ENCODE results near the gene SORBS1. TPM values are rescaled to one million over a fixed set of nuclear protein-coding genes. Genes with fewer than 3 reads are reported as not detected.
A peak's percentile ranks its signal among the peaks of the same experiment; 100 is the strongest.

The SORBS1 gene
- total and polyA plus RNA-seq, 2 donors (not counting 3 experiments of a cell fraction or from before 2014, with no cell fraction given), result 2.0 to 7.9 TPM

DNA sequence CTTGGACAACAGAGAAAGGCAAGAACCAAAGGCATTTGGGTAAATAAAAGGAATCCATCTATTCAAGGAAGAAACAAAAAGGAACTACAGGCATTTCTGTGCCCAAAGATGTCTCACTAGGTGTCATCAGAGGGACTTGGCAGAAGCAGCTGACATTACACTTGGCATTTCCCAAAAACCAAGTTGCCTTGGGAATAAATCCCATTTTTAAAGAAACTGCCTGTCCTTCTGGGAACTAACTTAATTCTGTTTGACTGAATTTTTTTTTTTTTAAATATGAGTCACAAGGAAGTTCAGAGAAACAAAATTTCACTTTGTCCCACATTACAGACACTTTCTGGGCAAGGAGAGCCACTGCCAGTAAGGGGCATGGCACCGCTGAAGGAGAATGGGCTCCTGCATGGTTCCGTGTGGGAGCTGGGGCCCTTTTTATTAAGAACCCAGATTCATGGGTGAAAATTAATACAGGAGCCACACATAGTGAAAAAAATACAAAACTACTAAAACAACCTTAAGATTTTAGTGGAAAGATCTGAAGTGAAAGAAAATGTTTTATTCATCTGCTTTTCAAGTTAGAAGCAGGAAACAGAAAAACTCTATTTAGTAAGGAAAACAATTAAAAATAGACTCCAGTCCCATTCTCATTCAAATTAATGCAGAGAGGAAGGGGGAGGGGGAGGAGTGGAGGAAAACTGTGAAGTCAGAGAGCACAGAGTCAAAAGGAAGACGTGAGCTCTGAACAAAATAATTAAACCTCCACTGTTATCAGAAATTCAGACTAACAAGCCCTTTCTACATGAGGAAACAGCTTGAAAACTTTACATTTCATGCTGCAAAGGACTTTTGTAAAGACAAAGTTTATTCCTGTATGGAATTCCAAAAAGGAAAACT is 151.9 kb downstream of the SORBS1 start:
- FAIRE-seq (no peak), DNase-seq (ENCODE audit: low read depth, low spot score) (peak; percentile 26)
- no peaks in the 10 kb centered on the region for H3K9me1 ChIP-seq (replicated peaks; ENCODE audit: control insufficient read depth, extremely low read depth, insufficient read depth, low read length)
- H3K27ac ChIP-seq (ENCODE audit: insufficient read depth, low read depth, low read length), result no peak overlapping the region
- no peaks in the 10 kb centered on the region for H3K27me3 ChIP-seq (ENCODE audit: control insufficient read depth in 2 of 2, insufficient read depth in 2 of 2, low read length in 2 of 2)
- H3K4me3 ChIP-seq (replicated peaks in 1 of 3; ENCODE audit: insufficient read depth in 1 of 3, low read depth in 1 of 3, low read length in 3 of 3), result no peak overlapping the region
- H3K4me1 ChIP-seq (ENCODE audit: control insufficient read depth, extremely low read depth, insufficient read depth, low read length), result no peaks in the 10 kb centered on the region
- no TSS peak for BruUV-seq (replicated peaks)
- no peak for TF ChIP-seq JUN (IDR thresholded peaks at IDR 0.05; ENCODE audit: borderline replicate concordance, insufficient read depth, insufficient read length, low read depth)
- no peak overlapping the region for H2AFZ ChIP-seq (ENCODE audit: low read depth, low read length)
- H3K36me3 ChIP-seq (ENCODE audit: control insufficient read depth in 2 of 2, extremely low read depth in 1 of 2, insufficient read depth in 2 of 2, low read length in 2 of 2), result no peaks in the 10 kb centered on the region
- ChIA-PET POLR2A (no interaction called here), CTCF (interaction anchor here (0.6 to 2.1 kb wide), 4 partner anchors 9 to 35 kb away, joined by 3 to 5 read pairs (median 3); no protein-coding TSS in a partner anchor)
- no peaks in the 10 kb centered on the region for H4K20me1 ChIP-seq (replicated peaks; ENCODE audit: control insufficient read depth, extremely low read depth, insufficient read depth, low read length)
- no peaks in the 10 kb centered on the region for H3K79me2 ChIP-seq (ENCODE audit: control insufficient read depth, insufficient read depth, low read length)
- no peak overlapping the region for H3K4me2 ChIP-seq (ENCODE audit: insufficient read depth, low read length)
- dilution Hi-C loops (cut with MboI; ENCODE audit: extremely low pct_ligation_motif_present, low sequenced_read_pairs), result loop anchor here (25.0 kb wide), 1 partner anchor 178 kb away; no protein-coding TSS in a partner anchor
- H3K9me3 ChIP-seq (replicated peaks; ENCODE audit: control insufficient read depth, insufficient read depth, low read length), result no peaks in the 10 kb centered on the region
- intact Hi-C loops (cut with micrococcal nuclease), result no loop called here
- H3K9ac ChIP-seq (replicated peaks; ENCODE audit: extremely low read depth, insufficient read depth, low read length), result no peak overlapping the region

GRCh38 chr10:95408148-95408960 is 152.8 kb downstream of the SORBS1 start:
- TF ChIP-seq POLR2AphosphoS5 (IDR thresholded peaks at IDR 0.05; ENCODE audit: insufficient read depth, low read depth, low read length) (no peak), MYC (IDR thresholded peaks at IDR 0.05; ENCODE audit: low read depth, low read length) (no peak), FOS (IDR thresholded peaks at IDR 0.05; ENCODE audit: borderline replicate concordance, insufficient read depth, low read length) (no peak), JUN (IDR thresholded peaks at IDR 0.05; ENCODE audit: borderline replicate concordance, insufficient read depth, insufficient read length, low read depth) (no peak), POLR2A (IDR thresholded peaks at IDR 0.05; ENCODE audit: low read depth, low read length) (no peak), GATA2 (IDR thresholded peaks at IDR 0.05; ENCODE audit: insufficient read depth, insufficient read length, low read depth, low read length) (no peak), CTCF (IDR thresholded peaks at IDR 0.05; ENCODE audit: extremely low read depth in 1 of 2, insufficient read depth in 1 of 2, low read depth in 1 of 2, low read length in 2 of 2) (no peak), EZH2 (IDR thresholded peaks at IDR 0.05; ENCODE audit: borderline replicate concordance, low read depth, low read length, severe bottlenecking) (no peak)
- TF ChIP-seq, protein P1, sequence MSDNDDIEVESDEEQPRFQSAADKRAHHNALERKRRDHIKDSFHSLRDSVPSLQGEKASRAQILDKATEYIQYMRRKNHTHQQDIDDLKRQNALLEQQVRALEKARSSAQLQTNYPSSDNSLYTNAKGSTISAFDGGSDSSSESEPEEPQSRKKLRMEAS (IDR thresholded peaks at IDR 0.05; ENCODE audit: insufficient read depth, insufficient read length), result no peak
- DNase-seq (ENCODE audit: low read depth, low spot score) (no peak), FAIRE-seq (no peak)
- intact Hi-C loops (cut with micrococcal nuclease) (no loop called here), dilution Hi-C loops (cut with MboI; ENCODE audit: extremely low pct_ligation_motif_present, low sequenced_read_pairs) (loop anchor here (25.0 kb wide), 1 partner anchor 179 kb away; no protein-coding TSS in a partner anchor)
- no peak overlapping the region for H3K4me2 ChIP-seq (ENCODE audit: insufficient read depth, low read length)
- H3K27me3 ChIP-seq (ENCODE audit: control insufficient read depth in 2 of 2, insufficient read depth in 2 of 2, low read length in 2 of 2), result no peaks in the 10 kb centered on the region
- H3K79me2 ChIP-seq (ENCODE audit: control insufficient read depth, insufficient read depth, low read length), result no peaks in the 10 kb centered on the region
- H3K4me1 ChIP-seq (ENCODE audit: control insufficient read depth, extremely low read depth, insufficient read depth, low read length), result no peaks in the 10 kb centered on the region
- no peak overlapping the region for H3K9ac ChIP-seq (replicated peaks; ENCODE audit: extremely low read depth, insufficient read depth, low read length)
- CTCF ChIA-PET, result interaction anchor here (0.6 to 2.1 kb wide), 3 partner anchors 8 to 16 kb away, joined by 3 to 5 read pairs (median 3); no protein-coding TSS in a partner anchor
- H2AFZ ChIP-seq (ENCODE audit: low read depth, low read length), result no peak overlapping the region
- no peaks in the 10 kb centered on the region for H3K36me3 ChIP-seq (ENCODE audit: control insufficient read depth in 2 of 2, extremely low read depth in 1 of 2, insufficient read depth in 2 of 2, low read length in 2 of 2)
- H3K9me3 ChIP-seq (replicated peaks; ENCODE audit: control insufficient read depth, insufficient read depth, low read length), result no peaks in the 10 kb centered on the region
- POLR2A ChIA-PET, result interaction anchor here (0.6 kb wide), 1 partner anchor 184 kb away, joined by 3 read pairs; no protein-coding TSS in a partner anchor
- no TSS peak for BruUV-seq (replicated peaks)
- H3K27ac ChIP-seq (ENCODE audit: insufficient read depth, low read depth, low read length), result no peak overlapping the region
- no peaks in the 10 kb centered on the region for H4K20me1 ChIP-seq (replicated peaks; ENCODE audit: control insufficient read depth, extremely low read depth, insufficient read depth, low read length)
- no peak overlapping the region for H3K4me3 ChIP-seq (replicated peaks in 1 of 3; ENCODE audit: insufficient read depth in 1 of 3, low read depth in 1 of 3, low read length in 3 of 3)
- no peaks in the 10 kb centered on the region for H3K9me1 ChIP-seq (replicated peaks; ENCODE audit: control insufficient read depth, extremely low read depth, insufficient read depth, low read length)

Measured in endothelial cell of umbilical vein (primary cell).